ENCODE results near the gene ZFAND3. TPM values are rescaled to one million over a fixed set of nuclear protein-coding genes. Genes with fewer than 3 reads are reported as not detected.

The ZFAND3 gene
- total RNA-seq, 1 experiment from 2014 or later = 22.2 TPM

- ATAC-seq = no peak
- peaks cover 9% of the 10 kb centered on the region for H4K20me1 ChIP-seq (ENCODE audit: low read length)
- POLR2A ChIA-PET (ENCODE audit: unreplicated experiment) = no interaction called here
Measured at GRCh38 chr6:37971711-37972390, 152.3 kb downstream of the ZFAND3 start.

GRCh38 chr6:37972994-37973757, 153.6 kb downstream of the ZFAND3 start:
- Histone ChIP-seq H4K20me1 (ENCODE audit: low read length) (0 out of 2 replicates have a peak, but pooled peaks cover 4% of the 10 kb centered on the region), H3K4me1 (ENCODE audit: insufficient read depth, low read length) (no peaks in the 10 kb centered on the region), H2AFZ (ENCODE audit: low read length) (no peak overlapping the region), H3F3A (ENCODE audit: low read length, unreplicated experiment) (no peaks in the 10 kb centered on the region), H3K36me3 (ENCODE audit: low read depth, low read length) (peaks cover 7% of the 10 kb centered on the region), H3K27ac (ENCODE audit: low read length) (no peak overlapping the region), H3K4me2 (ENCODE audit: low read length) (no peak overlapping the region), H3K4me3 (ENCODE audit: low read length) (no peak overlapping the region), H3K9me3 (ENCODE audit: low read length) (0 out of 2 replicates have a peak, but pooled peaks cover 7% of the 10 kb centered on the region), H3K9ac (ENCODE audit: low read length) (no peak overlapping the region), H3K9me2 (replicated peaks; ENCODE audit: low read length) (no peaks in the 10 kb centered on the region), H3K79me2 (ENCODE audit: low read length) (peaks cover 77% of the 10 kb centered on the region), H3K27me3 (ENCODE audit: low read length) (no peaks in the 10 kb centered on the region)
- DNase-seq (no peak), ATAC-seq (no peak)
- TF ChIP-seq EZH2phosphoT487 (IDR thresholded peaks at IDR 0.05; ENCODE audit: borderline replicate concordance, low read length) (no peak), EZH2 (IDR thresholded peaks at IDR 0.05; ENCODE audit: low read length, unreplicated experiment) (no peak), CTCF (conservative IDR thresholded peaks at IDR 0.05; ENCODE audit: low read depth, low read length) (no peak)
- CTCF ChIA-PET = no interaction called here
- intact Hi-C loops (cut with micrococcal nuclease) = no loop called here
- no TSS peak for BruUV-seq (replicated peaks)
- POLR2A ChIA-PET (ENCODE audit: unreplicated experiment) = no interaction called here

More at GRCh38 chr6:37971711-37972390, 152.3 kb downstream of the ZFAND3 start:
- TF ChIP-seq EZH2phosphoT487 (IDR thresholded peaks at IDR 0.05; ENCODE audit: borderline replicate concordance, low read length) (no peak), CTCF (conservative IDR thresholded peaks at IDR 0.05; ENCODE audit: low read depth, low read length) (no peak), EZH2 (IDR thresholded peaks at IDR 0.05; ENCODE audit: low read length, unreplicated experiment) (no peak)
- no peaks in the 10 kb centered on the region for H3F3A ChIP-seq (ENCODE audit: low read length, unreplicated experiment)
- 0 out of 2 replicates have a peak, but pooled peaks cover 7% of the 10 kb centered on the region for H3K9me3 ChIP-seq (ENCODE audit: low read length)
- H3K36me3 ChIP-seq (ENCODE audit: low read depth, low read length) = peaks cover 10% of the 10 kb centered on the region
- no peaks in the 10 kb centered on the region for H3K27me3 ChIP-seq (ENCODE audit: low read length)
- H3K4me1 ChIP-seq (ENCODE audit: insufficient read depth, low read length) = peaks cover 4% of the 10 kb centered on the region
- H3K4me2 ChIP-seq (ENCODE audit: low read length) = no peak overlapping the region
- H3K9ac ChIP-seq (ENCODE audit: low read length) = no peak overlapping the region
- H3K4me3 ChIP-seq (ENCODE audit: low read length) = no peak overlapping the region
- no peaks in the 10 kb centered on the region for H3K9me2 ChIP-seq (replicated peaks; ENCODE audit: low read length)
- no TSS peak for BruUV-seq (replicated peaks)
- intact Hi-C loops (cut with micrococcal nuclease) = no loop called here
- no peak overlapping the region for H2AFZ ChIP-seq (ENCODE audit: low read length)
- CTCF ChIA-PET = no interaction called here
- no peak for DNase-seq
- no peak overlapping the region for H3K27ac ChIP-seq (ENCODE audit: low read length)
- H3K79me2 ChIP-seq (ENCODE audit: low read length) = peaks cover 82% of the 10 kb centered on the region

- BruUV-seq (replicated peaks) = no TSS peak
- peaks cover 7% of the 10 kb centered on the region for H3K36me3 ChIP-seq (ENCODE audit: low read depth, low read length)
Measured at GRCh38 chr6:37974381-37974780, 154.9 kb downstream of the ZFAND3 start.

More at GRCh38 chr6:37974381-37974780, 154.9 kb downstream of the ZFAND3 start:
- no peaks in the 10 kb centered on the region for H3K4me1 ChIP-seq (ENCODE audit: insufficient read depth, low read length)
- no peak overlapping the region for H3K4me2 ChIP-seq (ENCODE audit: low read length)
- no peaks in the 10 kb centered on the region for H3F3A ChIP-seq (ENCODE audit: low read length, unreplicated experiment)
- H3K9ac ChIP-seq (ENCODE audit: low read length) = no peak overlapping the region
- CTCF ChIA-PET = no interaction called here
- intact Hi-C loops (cut with micrococcal nuclease) = no loop called here
- TF ChIP-seq EZH2 (IDR thresholded peaks at IDR 0.05; ENCODE audit: low read length, unreplicated experiment) (no peak), CTCF (conservative IDR thresholded peaks at IDR 0.05; ENCODE audit: low read depth, low read length) (no peak), EZH2phosphoT487 (IDR thresholded peaks at IDR 0.05; ENCODE audit: borderline replicate concordance, low read length) (no peak)
- 0 out of 2 replicates have a peak, but pooled peaks cover 7% of the 10 kb centered on the region for H3K9me3 ChIP-seq (ENCODE audit: low read length)
- ATAC-seq (no peak), DNase-seq (no peak)
- POLR2A ChIA-PET (ENCODE audit: unreplicated experiment) = no interaction called here
- H3K79me2 ChIP-seq (ENCODE audit: low read length) = peaks cover 78% of the 10 kb centered on the region
- H3K27me3 ChIP-seq (ENCODE audit: low read length) = no peaks in the 10 kb centered on the region
- H4K20me1 ChIP-seq (ENCODE audit: low read length) = 0 out of 2 replicates have a peak, but pooled peaks cover 4% of the 10 kb centered on the region
- H3K9me2 ChIP-seq (replicated peaks; ENCODE audit: low read length) = no peaks in the 10 kb centered on the region
- H2AFZ ChIP-seq (ENCODE audit: low read length) = no peak overlapping the region
- no peak overlapping the region for H3K27ac ChIP-seq (ENCODE audit: low read length)
- no peak overlapping the region for H3K4me3 ChIP-seq (ENCODE audit: low read length)

Data from PC-3 (cell line).